Cardiac muscle cell (in vitro differentiated cells and primary cell): ENCODE results near the gene ITGAV. TPM values are rescaled to one million over a fixed set of nuclear protein-coding genes. Genes with fewer than 3 reads are reported as not detected.

Source experiments
- DNase-seq, 2 donors: peaks; one replicate each; pipeline versions ENCODE4 v3.0.0 to v3.0.0-alpha.2; 2010 to 2017; ENCODE audit warnings: low read depth in 1 of 2, low spot score in 1 of 2
- H3K27ac ChIP-seq: fragments of 200-600 bp; sonication (generic); 2 replicates; pipeline ENCODE4 v1.5.1; 2016
- H3K27me3 ChIP-seq: fragments of 200-600 bp; sonication (generic); 2 replicates; pipeline ENCODE4 v1.6.0; 2016; ENCODE audit warnings: control low read depth
- H3K36me3 ChIP-seq: fragments of 200-600 bp; sonication (generic); 2 replicates; pipeline ENCODE4 v1.5.1; 2016; ENCODE audit warnings: control low read depth
- H3K4me1 ChIP-seq: fragments of 200-600 bp; sonication (generic); 2 replicates; pipeline ENCODE4 v1.8.1; 2017; ENCODE audit warnings: low read depth, mild to moderate bottlenecking, mixed run types
- H3K4me3 ChIP-seq: fragments of 200-600 bp; sonication (generic); 2 replicates; pipeline ENCODE4 v1.5.1; 2016; ENCODE audit warnings: mild to moderate bottlenecking
- H3K9me3 ChIP-seq: fragments of 200-600 bp; sonication (generic); 2 replicates; pipeline ENCODE4 v1.5.1; 2017; ENCODE audit warnings: low read depth, mild to moderate bottlenecking, control low read depth
- CTCF ChIP-seq: IDR thresholded peaks from 2 replicates; pipeline ENCODE4 v1.5.1; 2012; ENCODE audit warnings: low read depth, mild to moderate bottlenecking, low read length
- polyA plus RNA-seq: library from polyadenylated mRNA; unstranded; fragments of >200 nt; fragmentation: Nextera tagmentation; extraction: Ambion mirVana; gene quantifications from 2 replicates; pipeline ENCODE4 v1.2.1, GENCODE V29; 2016
- total RNA-seq: library from RNA; depleted of rRNA; stranded (reverse); fragments of >200 nt; gene quantifications from 2 replicates; pipeline ENCODE4 v1.2.3, GENCODE V29; 2016

ITGAV gene
- total and polyA plus RNA-seq, 2 experiments from 2014 or later: 39.4 to 99.8 TPM

GRCh38 chr2:186690786-186691185 is 100.9 kb downstream of the ITGAV start:
- Histone ChIP-seq H3K4me3 (no peak overlapping the region), H3K27ac (no peak overlapping the region), H3K36me3 (no peaks in the 10 kb centered on the region), H3K9me3 (no peaks in the 10 kb centered on the region), H3K4me1 (no peaks in the 10 kb centered on the region), H3K27me3 (peaks cover 16% of the 10 kb centered on the region)
- peak in 1 of 2 donors; percentile 21 for DNase-seq
- TF ChIP-seq CTCF: no peak

GRCh38 chr2:186691231-186691630 is 101.4 kb downstream of the ITGAV start:
- DNase-seq: no peak
- Histone ChIP-seq H3K4me3 (no peak overlapping the region), H3K27me3 (peaks cover 18% of the 10 kb centered on the region), H3K4me1 (no peaks in the 10 kb centered on the region), H3K9me3 (no peaks in the 10 kb centered on the region), H3K27ac (no peak overlapping the region), H3K36me3 (no peaks in the 10 kb centered on the region)
- no peak for TF ChIP-seq CTCF

GRCh38 chr2:186691900-186692299 is 102.0 kb downstream of the ITGAV start:
- no peak overlapping the region for H3K27ac ChIP-seq
- H3K9me3 ChIP-seq: no peaks in the 10 kb centered on the region
- no peaks in the 10 kb centered on the region for H3K36me3 ChIP-seq
- H3K4me1 ChIP-seq: no peaks in the 10 kb centered on the region
- no peak for TF ChIP-seq CTCF
- DNase-seq: no peak
- no peak overlapping the region for H3K4me3 ChIP-seq
- H3K27me3 ChIP-seq: peaks cover 18% of the 10 kb centered on the region

GRCh38 chr2:186693446-186693832 is 103.6 kb downstream of the ITGAV start:
- Histone ChIP-seq H3K9me3 (no peaks in the 10 kb centered on the region), H3K27me3 (peaks cover 18% of the 10 kb centered on the region), H3K4me3 (peak overlapping the region; percentile 55), H3K4me1 (no peaks in the 10 kb centered on the region), H3K27ac (no peak overlapping the region), H3K36me3 (no peaks in the 10 kb centered on the region)
- peak in 1 of 2 donors; percentile 2 for DNase-seq
- no peak for TF ChIP-seq CTCF

GRCh38 chr2:186695081-186695756 is 105.4 kb downstream of the ITGAV start:
- Histone ChIP-seq H3K4me3 (peak overlapping the region; percentile 55), H3K4me1 (no peaks in the 10 kb centered on the region), H3K27ac (no peak overlapping the region), H3K27me3 (peaks cover 18% of the 10 kb centered on the region), H3K36me3 (no peaks in the 10 kb centered on the region), H3K9me3 (no peaks in the 10 kb centered on the region)
- peak in 1 of 2 donors; percentile 59 for DNase-seq
- TF ChIP-seq CTCF: no peak
